Retina (tissue), 1 donor: ENCODE measurements around the gene IL17RB.

ENCODE experiments used
- DNase-seq: peaks from one replicate; pipeline ENCODE4 v3.0.0-alpha.2; 2016

Gene IL17RB

GRCh38 chr3:53865732-53866499, 19.5 kb downstream of the IL17RB start:
- DNase-seq = no peak

- peak; percentile 7 for DNase-seq
These were observed 34.3 kb downstream of the IL17RB start for GRCh38 chr3:53880396-53881345.

- DNase-seq = peak; percentile 97
These were observed 35.6 kb downstream of the IL17RB start, which contains the start of gene ACTR8 for GRCh38 chr3:53881691-53882593. Gene ACTR8 (minus strand): TSS chr3:53882152. CDS start chr3:53882101, 51 bp downstream.

GRCh38 chr3:53883008-53883407, 36.6 kb downstream of the IL17RB start:
- no peak for DNase-seq

- no peak for DNase-seq
These were observed 38.3 kb downstream of the IL17RB start for GRCh38 chr3:53884623-53885022.

- DNase-seq = no peak
These were observed 38.9 kb downstream of the IL17RB start for GRCh38 chr3:53885239-53885638.

- no peak for DNase-seq
These were observed 41.1 kb downstream of the IL17RB start for GRCh38 chr3:53887446-53887845.

- no peak for DNase-seq
These were observed 41.9 kb downstream of the IL17RB start for GRCh38 chr3:53888232-53888631.

GRCh38 chr3:53890726-53891475, 44.5 kb downstream of the IL17RB start:
- no peak for DNase-seq

- DNase-seq = peak; percentile 98
These were observed 45.3 kb downstream of the IL17RB start, which contains the start of gene SELENOK for GRCh38 chr3:53891497-53892285. Gene SELENOK (minus strand): TSS chr3:53891859.

GRCh38 chr3:53892286-53892637, 45.9 kb downstream of the IL17RB start:
- DNase-seq = no peak

GRCh38 chr3:53899750-53900149, 53.4 kb downstream of the IL17RB start:
- DNase-seq = no peak

- DNase-seq = no peak
These were observed 54.4 kb downstream of the IL17RB start for GRCh38 chr3:53900666-53901331.

- DNase-seq = no peak
These were observed 55.7 kb downstream of the IL17RB start for GRCh38 chr3:53902067-53902466.

GRCh38 chr3:53902711-53903110, 56.3 kb downstream of the IL17RB start:
- DNase-seq = no peak

- no peak for DNase-seq
These were observed 67.0 kb downstream of the IL17RB start for GRCh38 chr3:53913401-53913800.
